Hepatocyte (in vitro differentiated cells): ENCODE data around the gene ETHE1.

Experiments used
- EZH2 ChIP-seq: fragments of 200-600 bp; sonication (generic); IDR thresholded peaks from 2 replicates; pipeline ENCODE4 v1.6.1; 2016; ENCODE audit warnings: antibody characterized with exemption, mild to moderate bottlenecking, borderline replicate concordance
- TF ChIP-seq, protein P1 (sequence below): fragments of 200-600 bp; sonication (generic); IDR thresholded peaks from 2 replicates; pipeline ENCODE4 v1.5.1; 2016; ENCODE audit warnings: antibody characterized with exemption, mild to moderate bottlenecking; ENCODE audit not compliant: poor library complexity

DNA sequence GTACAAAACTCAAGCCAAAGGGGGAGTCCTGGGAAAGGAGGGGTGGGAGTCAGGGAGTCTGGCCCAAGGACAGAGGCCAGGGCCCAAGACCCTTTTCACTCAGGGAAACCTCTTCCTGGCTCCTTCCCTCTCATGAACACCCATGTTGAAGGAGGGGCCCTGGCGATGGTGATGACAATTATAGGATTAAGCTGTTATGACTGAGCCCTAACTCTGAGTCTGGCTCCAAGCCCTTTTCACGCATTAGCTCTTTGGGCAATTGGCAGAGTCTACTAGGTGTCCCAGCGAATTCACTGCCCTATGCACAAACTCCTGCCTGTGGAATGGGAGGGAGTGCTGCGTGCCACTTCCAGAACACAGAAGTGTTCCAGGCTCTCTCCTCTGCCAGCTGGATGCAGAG, 26.7 kb upstream of the ETHE1 start:
- TF ChIP-seq EZH2, result no peak
- TF ChIP-seq, protein P1, sequence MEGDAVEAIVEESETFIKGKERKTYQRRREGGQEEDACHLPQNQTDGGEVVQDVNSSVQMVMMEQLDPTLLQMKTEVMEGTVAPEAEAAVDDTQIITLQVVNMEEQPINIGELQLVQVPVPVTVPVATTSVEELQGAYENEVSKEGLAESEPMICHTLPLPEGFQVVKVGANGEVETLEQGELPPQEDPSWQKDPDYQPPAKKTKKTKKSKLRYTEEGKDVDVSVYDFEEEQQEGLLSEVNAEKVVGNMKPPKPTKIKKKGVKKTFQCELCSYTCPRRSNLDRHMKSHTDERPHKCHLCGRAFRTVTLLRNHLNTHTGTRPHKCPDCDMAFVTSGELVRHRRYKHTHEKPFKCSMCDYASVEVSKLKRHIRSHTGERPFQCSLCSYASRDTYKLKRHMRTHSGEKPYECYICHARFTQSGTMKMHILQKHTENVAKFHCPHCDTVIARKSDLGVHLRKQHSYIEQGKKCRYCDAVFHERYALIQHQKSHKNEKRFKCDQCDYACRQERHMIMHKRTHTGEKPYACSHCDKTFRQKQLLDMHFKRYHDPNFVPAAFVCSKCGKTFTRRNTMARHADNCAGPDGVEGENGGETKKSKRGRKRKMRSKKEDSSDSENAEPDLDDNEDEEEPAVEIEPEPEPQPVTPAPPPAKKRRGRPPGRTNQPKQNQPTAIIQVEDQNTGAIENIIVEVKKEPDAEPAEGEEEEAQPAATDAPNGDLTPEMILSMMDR, result no peak
